IPS DF 4.7 (cell line): Measurements from ENCODE around the gene DNAH1.

Experiments used
- DNase-seq: peaks from one replicate; pipeline ENCODE4 v3.0.0-alpha.2; 2013; ENCODE audit warnings: low spot score; ENCODE audit errors: extremely low read depth

Gene DNAH1

GRCh38 chr3:52402101-52402521 lies 86.0 kb downstream of the DNAH1 start:
- DNase-seq: no peak

- no peak for DNase-seq
These were observed 86.7 kb downstream of the DNAH1 start for GRCh38 chr3:52402706-52403270.

- no peak for DNase-seq
These were observed 87.2 kb downstream of the DNAH1 start for GRCh38 chr3:52403271-52403841.

GRCh38 chr3:52403955-52404354 lies 87.8 kb downstream of the DNAH1 start:
- DNase-seq: no peak

- no peak for DNase-seq
These were observed 88.3 kb downstream of the DNAH1 start for GRCh38 chr3:52404391-52404790.

GRCh38 chr3:52405066-52405465 lies 88.9 kb downstream of the DNAH1 start:
- no peak for DNase-seq

GRCh38 chr3:52405601-52406110 lies 89.5 kb downstream of the DNAH1 start:
- DNase-seq: no peak

GRCh38 chr3:52406231-52406661 lies 90.1 kb downstream of the DNAH1 start:
- DNase-seq: no peak

GRCh38 chr3:52406791-52407510 lies 90.8 kb downstream of the DNAH1 start:
- DNase-seq: no peak

- DNase-seq: no peak
These were observed 91.7 kb downstream of the DNAH1 start for GRCh38 chr3:52407779-52408178.

- DNase-seq: no peak
These were observed 92.3 kb downstream of the DNAH1 start for GRCh38 chr3:52408466-52408865.

- DNase-seq: no peak
These were observed 99.7 kb downstream of the DNAH1 start for GRCh38 chr3:52415800-52416199.

- no peak for DNase-seq
These were observed 104.3 kb downstream of the DNAH1 start for GRCh38 chr3:52420388-52420787.

GRCh38 chr3:52422669-52423068 lies 106.5 kb downstream of the DNAH1 start:
- DNase-seq: no peak

GRCh38 chr3:52423173-52423572 lies 107.1 kb downstream of the DNAH1 start:
- DNase-seq: no peak

- DNase-seq: no peak
These were observed 112.3 kb downstream of the DNAH1 start for GRCh38 chr3:52428151-52429005.

- no peak for DNase-seq
These were observed 112.9 kb downstream of the DNAH1 start for GRCh38 chr3:52429031-52429430.

GRCh38 chr3:52429779-52430415 lies 113.8 kb downstream of the DNAH1 start:
- DNase-seq: no peak

GRCh38 chr3:52430416-52430810 lies 114.3 kb downstream of the DNAH1 start:
- DNase-seq: no peak

- DNase-seq: no peak
These were observed 115.5 kb downstream of the DNAH1 start for GRCh38 chr3:52431459-52432223.
